ENCODE measurements around the gene CALML3.

Gene CALML3

GRCh38 chr10:5506751-5507648, 17.8 kb upstream of the CALML3 start:
- Histone ChIP-seq H3K27ac (no peak overlapping the region), H3K36me3 (no peaks in the 10 kb centered on the region)
- TF ChIP-seq Cebpa-rat (IDR thresholded peaks at IDR 0.05), result no peak

GRCh38 chr10:5507649-5508131, 17.1 kb upstream of the CALML3 start:
- Histone ChIP-seq H3K27me3 (no peaks in the 10 kb centered on the region), H3K4me1 (peaks cover 6% of the 10 kb centered on the region), H3K9me3 (no peaks in the 10 kb centered on the region), H3K36me3 (no peaks in the 10 kb centered on the region), H3K9ac (no peak overlapping the region), H3K4me3 (no peak overlapping the region), H3K4me2 (no peak overlapping the region), H4K20me1 (no peaks in the 10 kb centered on the region), H3K27ac (no peak overlapping the region)
- no peak for TF ChIP-seq Cebpa-rat (IDR thresholded peaks at IDR 0.05)

More at GRCh38 chr10:5506751-5507648, 17.8 kb upstream of the CALML3 start:
- Histone ChIP-seq H3K4me1 (peaks cover 13% of the 10 kb centered on the region), H3K4me2 (no peak overlapping the region), H4K20me1 (no peaks in the 10 kb centered on the region), H3K27me3 (no peaks in the 10 kb centered on the region), H3K4me3 (no peak overlapping the region), H3K9ac (no peak overlapping the region), H3K9me3 (no peaks in the 10 kb centered on the region)

GRCh38 chr10:5508161-5508604, 16.6 kb upstream of the CALML3 start:
- no peak for TF ChIP-seq Cebpa-rat (IDR thresholded peaks at IDR 0.05)
- H3K27ac ChIP-seq, result no peak overlapping the region
- peaks cover 5% of the 10 kb centered on the region; the same call in 1 of the 2 replicates for H3K4me1 ChIP-seq
- no peaks in the 10 kb centered on the region for H3K27me3 ChIP-seq
- H3K4me3 ChIP-seq, result no peak overlapping the region
- no peak overlapping the region for H3K4me2 ChIP-seq
- no peaks in the 10 kb centered on the region for H3K9me3 ChIP-seq
- H3K36me3 ChIP-seq, result no peaks in the 10 kb centered on the region
- no peak overlapping the region for H3K9ac ChIP-seq
- H4K20me1 ChIP-seq, result no peaks in the 10 kb centered on the region

- H3K4me2 ChIP-seq, result no peak overlapping the region
- H3K9ac ChIP-seq, result no peak overlapping the region
- H4K20me1 ChIP-seq, result no peaks in the 10 kb centered on the region
- no peak for TF ChIP-seq Cebpa-rat (IDR thresholded peaks at IDR 0.05)
- no peaks in the 10 kb centered on the region for H3K36me3 ChIP-seq
- H3K4me3 ChIP-seq, result no peak overlapping the region
- H3K27ac ChIP-seq, result no peak overlapping the region
- no peaks in the 10 kb centered on the region for H3K27me3 ChIP-seq
- no peaks in the 10 kb centered on the region for H3K9me3 ChIP-seq
- H3K4me1 ChIP-seq, result peaks cover 5% of the 10 kb centered on the region; the same call in 1 of the 2 replicates
These were observed 16.0 kb upstream of the CALML3 start for GRCh38 chr10:5508786-5509185.

- Histone ChIP-seq H4K20me1 (no peaks in the 10 kb centered on the region), H3K27me3 (no peaks in the 10 kb centered on the region), H3K27ac (no peak overlapping the region), H3K9me3 (no peaks in the 10 kb centered on the region), H3K36me3 (no peaks in the 10 kb centered on the region), H3K4me2 (no peak overlapping the region), H3K9ac (no peak overlapping the region), H3K4me1 (peaks cover 5% of the 10 kb centered on the region; the same call in 1 of the 2 replicates), H3K4me3 (no peak overlapping the region)
- TF ChIP-seq Cebpa-rat (IDR thresholded peaks at IDR 0.05), result no peak
These were observed 15.5 kb upstream of the CALML3 start for GRCh38 chr10:5509236-5509635.

- Histone ChIP-seq H3K36me3 (no peaks in the 10 kb centered on the region), H4K20me1 (no peaks in the 10 kb centered on the region), H3K9me3 (no peaks in the 10 kb centered on the region), H3K27ac (no peak overlapping the region), H3K9ac (no peak overlapping the region), H3K4me1 (peaks cover 5% of the 10 kb centered on the region; the same call in 1 of the 2 replicates), H3K4me3 (no peak overlapping the region), H3K27me3 (no peaks in the 10 kb centered on the region), H3K4me2 (no peak overlapping the region)
- TF ChIP-seq Cebpa-rat (IDR thresholded peaks at IDR 0.05), result no peak
These were observed 15.1 kb upstream of the CALML3 start for GRCh38 chr10:5509691-5510090.

- H3K27ac ChIP-seq, result no peak overlapping the region
- H3K36me3 ChIP-seq, result no peaks in the 10 kb centered on the region
- no peaks in the 10 kb centered on the region for H3K27me3 ChIP-seq
- H3K4me1 ChIP-seq, result peaks cover 5% of the 10 kb centered on the region; the same call in 1 of the 2 replicates
- H3K9ac ChIP-seq, result no peak overlapping the region
- TF ChIP-seq Cebpa-rat (IDR thresholded peaks at IDR 0.05), result no peak
- H4K20me1 ChIP-seq, result no peaks in the 10 kb centered on the region
- H3K4me2 ChIP-seq, result no peak overlapping the region
- H3K9me3 ChIP-seq, result no peaks in the 10 kb centered on the region
- no peak overlapping the region for H3K4me3 ChIP-seq
These were observed 14.3 kb upstream of the CALML3 start for GRCh38 chr10:5510281-5511072.

- TF ChIP-seq Cebpa-rat (IDR thresholded peaks at IDR 0.05), result no peak
- Histone ChIP-seq H3K36me3 (no peaks in the 10 kb centered on the region), H3K27me3 (no peaks in the 10 kb centered on the region), H3K4me3 (no peak overlapping the region), H3K27ac (no peak overlapping the region), H4K20me1 (no peaks in the 10 kb centered on the region), H3K9ac (no peak overlapping the region), H3K4me1 (peaks cover 5% of the 10 kb centered on the region; the same call in 1 of the 2 replicates), H3K9me3 (no peaks in the 10 kb centered on the region), H3K4me2 (no peak overlapping the region)
These were observed 13.4 kb upstream of the CALML3 start for GRCh38 chr10:5511231-5511884.

GRCh38 chr10:5511885-5512280, 12.9 kb upstream of the CALML3 start:
- no peak for TF ChIP-seq Cebpa-rat (IDR thresholded peaks at IDR 0.05)
- no peaks in the 10 kb centered on the region for H4K20me1 ChIP-seq
- peaks cover 5% of the 10 kb centered on the region; the same call in 1 of the 2 replicates for H3K4me1 ChIP-seq
- no peak overlapping the region for H3K9ac ChIP-seq
- no peak overlapping the region for H3K4me3 ChIP-seq
- no peaks in the 10 kb centered on the region for H3K9me3 ChIP-seq
- no peak overlapping the region for H3K4me2 ChIP-seq
- no peaks in the 10 kb centered on the region for H3K36me3 ChIP-seq
- no peak overlapping the region for H3K27ac ChIP-seq
- H3K27me3 ChIP-seq, result no peaks in the 10 kb centered on the region

Measured in BLaER1 (cell line).